H4 (cell line): ENCODE data around the gene DPYD. TPM values are rescaled to one million over a fixed set of nuclear protein-coding genes. Genes with fewer than 3 reads are reported as not detected.

Experiments
- DNase-seq: peaks from one replicate; pipeline ENCODE4 v3.0.0-alpha.2; 2015; ENCODE audit warnings: low spot score
- total RNA-seq: library from RNA; depleted of rRNA; stranded (reverse); fragments of >200 nt; shearing (Covaris generic); gene quantifications from 2 replicates; pipeline ENCODE4 v1.2.3, GENCODE V29; 2014

The DPYD gene
- total RNA-seq, 1 experiment from 2014 or later = 18.2 TPM

DNA sequence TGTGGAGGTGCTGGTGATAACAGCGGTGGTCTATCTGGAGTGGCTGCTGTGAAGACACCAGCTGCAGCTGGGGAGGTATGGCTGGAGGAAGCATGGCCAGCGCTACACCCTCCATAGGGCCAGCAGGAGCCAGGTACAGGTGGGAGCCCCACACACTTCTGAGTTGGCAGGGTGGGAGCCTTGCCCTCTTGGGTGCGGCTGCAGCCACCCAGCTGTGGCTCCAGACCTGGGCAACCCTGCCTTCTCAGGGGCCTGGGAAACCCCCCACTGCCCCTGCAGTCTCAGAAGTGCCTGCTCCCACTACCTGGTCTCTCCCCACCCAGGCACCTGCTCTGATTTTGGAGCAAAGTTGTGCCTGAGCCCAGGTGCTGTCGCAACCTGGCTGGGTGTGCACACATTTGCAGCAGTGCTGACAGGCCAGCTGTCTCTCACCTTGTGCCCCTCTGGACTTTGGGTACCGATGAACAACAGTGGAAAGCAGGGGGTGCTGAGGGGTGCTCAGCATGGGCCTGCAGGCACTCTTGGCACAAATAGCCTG is 76.2 kb downstream of the DPYD start:
- no peak for DNase-seq

- no peak for DNase-seq
Measured at GRCh38 chr1:97841338-97841737, 79.5 kb downstream of the DPYD start.

DNA sequence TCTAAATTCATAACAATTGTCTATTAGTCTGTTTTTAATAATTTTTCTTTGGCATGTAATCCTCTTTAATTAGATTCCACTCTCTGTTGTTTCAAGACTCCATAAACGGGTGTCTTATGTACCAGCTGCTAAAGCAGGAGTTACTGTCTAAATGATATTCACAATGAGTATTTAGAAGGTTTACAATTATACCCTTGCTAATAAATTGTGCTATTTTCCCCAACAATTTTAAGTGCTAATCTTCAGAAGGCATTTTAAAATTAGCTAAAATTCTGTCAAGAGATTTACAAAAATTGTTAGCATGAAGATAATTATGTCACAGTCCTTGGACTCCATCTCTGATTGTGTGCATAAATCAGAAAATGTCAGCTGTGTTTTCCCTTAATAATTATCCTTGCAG is 83.7 kb downstream of the DPYD start:
- DNase-seq = no peak

GRCh38 chr1:97834899-97835298 is 85.9 kb downstream of the DPYD start:
- no peak for DNase-seq

DNA sequence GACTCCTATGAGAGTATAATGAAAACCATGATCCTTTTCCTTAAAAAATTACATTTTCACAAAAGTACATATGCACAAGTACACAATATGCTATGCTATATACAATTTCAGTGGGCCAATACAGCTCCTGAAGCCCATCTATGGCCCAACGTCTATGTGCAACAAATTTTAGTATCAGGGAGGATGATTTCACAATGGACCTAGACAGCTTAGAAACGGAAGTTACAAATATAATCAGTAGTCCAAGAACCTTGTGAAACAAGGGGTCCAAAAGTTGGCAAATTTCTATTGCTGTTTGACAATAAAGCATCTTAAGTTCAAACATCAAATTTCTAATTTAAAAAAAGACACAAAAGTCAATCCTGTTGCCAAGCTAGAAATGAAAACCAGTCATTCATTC is 87.0 kb downstream of the DPYD start:
- no peak for DNase-seq

DNA sequence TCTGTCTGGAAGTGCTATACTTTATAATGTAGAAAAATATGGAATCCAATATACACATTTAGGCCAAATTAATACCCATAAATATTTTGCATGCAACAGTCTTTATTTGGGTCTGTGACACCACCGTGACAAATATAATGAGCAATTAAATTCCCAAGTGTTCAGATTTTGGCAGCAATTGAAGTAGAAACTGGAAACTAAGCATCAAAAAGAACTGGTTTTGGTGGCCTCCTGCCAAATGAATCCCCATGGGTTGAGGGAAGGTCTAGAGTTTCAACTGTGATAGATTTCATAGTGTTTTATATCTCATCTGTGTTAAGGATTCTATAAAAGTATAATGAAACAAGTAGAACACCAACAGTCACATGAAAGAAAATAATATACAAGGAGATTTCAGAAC is 88.4 kb downstream of the DPYD start:
- no peak for DNase-seq

DNA sequence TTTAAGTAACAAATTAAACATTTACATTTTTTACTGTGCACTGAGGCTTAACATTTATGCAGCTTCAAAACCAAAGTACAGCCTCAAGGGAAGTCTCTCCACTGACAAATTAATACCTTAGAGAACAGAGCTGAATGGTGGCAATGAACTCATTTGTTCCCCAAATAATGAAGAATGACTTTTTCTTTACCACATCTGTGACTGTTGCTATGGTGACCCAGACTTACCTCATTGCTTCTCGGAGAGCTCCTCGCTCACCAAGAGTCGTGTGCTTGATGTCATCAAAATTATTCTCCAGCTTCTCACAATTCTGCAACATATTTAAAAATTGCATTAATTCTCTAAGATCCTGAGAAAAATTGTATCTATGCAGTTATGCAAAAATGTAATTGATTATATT is 92.9 kb downstream of the DPYD start:
- no peak for DNase-seq

DNA sequence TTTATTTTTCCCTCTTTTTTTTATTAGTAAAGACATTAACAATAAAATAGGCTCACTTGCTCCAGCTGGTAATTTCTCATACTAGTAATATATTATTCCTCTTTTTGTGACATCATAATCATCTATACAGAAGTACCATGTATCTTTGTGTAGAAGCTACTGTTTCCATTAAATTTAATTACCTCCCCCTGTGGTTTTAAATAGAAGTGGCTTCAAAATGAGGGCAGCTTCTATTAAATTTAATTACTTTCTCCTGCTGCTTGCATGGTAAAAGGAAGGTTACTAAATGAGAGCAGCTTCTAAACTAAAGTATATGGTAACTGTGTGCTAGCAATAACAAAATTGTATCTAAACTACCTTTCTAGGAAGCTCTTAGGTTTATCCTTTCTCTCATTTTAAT is 94.0 kb downstream of the DPYD start:
- no peak for DNase-seq

GRCh38 chr1:97824624-97825023 is 96.2 kb downstream of the DPYD start:
- DNase-seq = no peak

DNA sequence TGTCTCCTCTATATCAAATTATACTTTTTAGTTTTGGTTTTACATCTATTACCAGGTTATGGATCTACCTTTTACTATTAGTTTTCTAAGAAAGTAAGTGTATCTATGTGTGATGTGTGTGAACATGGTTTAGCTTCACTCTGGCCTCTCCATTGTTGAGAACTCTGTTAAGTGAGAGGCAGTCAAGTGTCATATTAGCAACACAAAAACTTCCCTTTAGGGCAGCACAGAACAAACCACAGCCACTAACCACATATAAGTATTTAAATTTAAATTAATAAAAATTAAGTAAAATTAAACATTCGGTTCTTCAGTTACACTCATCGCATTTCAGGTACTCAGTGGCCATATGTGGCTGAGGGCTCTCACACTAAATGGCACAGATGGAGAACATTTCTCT is 96.6 kb downstream of the DPYD start:
- no peak for DNase-seq

DNA sequence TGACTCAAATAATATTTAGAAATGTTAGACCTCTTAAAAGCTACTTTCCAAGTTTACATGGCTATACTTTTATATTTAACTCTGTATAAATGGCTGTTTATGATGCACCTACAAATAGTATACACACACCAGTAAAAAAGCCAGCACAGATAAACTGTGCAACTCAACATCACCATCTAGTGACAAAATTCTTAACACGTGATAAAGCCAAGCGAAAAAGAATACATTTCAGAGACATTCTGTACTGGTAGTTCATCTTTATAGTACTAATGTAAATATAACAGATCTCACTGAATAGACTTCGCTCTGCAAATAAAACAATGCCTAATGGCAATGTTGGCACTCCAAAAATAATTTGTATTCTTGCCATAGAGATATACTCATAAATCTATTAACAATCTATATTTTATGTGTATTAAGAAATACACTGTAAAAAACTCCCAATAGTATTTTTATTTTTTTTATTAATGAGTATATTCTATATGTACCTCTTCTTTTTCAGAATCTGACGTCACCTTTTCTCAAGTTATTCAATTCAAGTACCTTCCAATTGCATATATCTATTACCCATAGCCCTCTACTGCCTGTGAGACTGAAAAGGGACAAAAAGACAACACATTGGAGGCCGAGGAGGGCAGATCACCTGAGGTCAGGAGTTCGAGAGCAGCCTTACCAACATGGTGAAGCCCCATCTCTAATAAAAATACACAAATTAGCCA is 100.2 kb downstream of the DPYD start:
- DNase-seq = peak; percentile 5

DNA sequence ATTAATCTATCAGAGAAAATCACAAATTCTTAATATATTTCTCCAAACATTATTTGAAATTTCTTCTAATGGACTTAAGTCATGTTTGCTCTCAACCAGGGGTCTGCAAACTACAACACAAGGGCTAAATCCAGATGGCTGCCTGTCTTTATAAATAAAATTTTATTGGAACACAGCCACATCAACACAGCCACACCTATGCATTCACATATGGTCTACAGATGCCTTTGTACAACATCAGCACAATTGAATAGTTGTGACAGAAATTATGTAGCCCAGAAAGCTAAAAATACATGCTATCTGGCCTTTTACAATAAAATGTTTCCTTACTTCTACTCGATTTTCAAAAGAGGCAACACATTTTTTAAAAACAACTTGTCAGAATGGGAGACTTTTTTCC is 103.9 kb downstream of the DPYD start:
- no peak for DNase-seq

DNA sequence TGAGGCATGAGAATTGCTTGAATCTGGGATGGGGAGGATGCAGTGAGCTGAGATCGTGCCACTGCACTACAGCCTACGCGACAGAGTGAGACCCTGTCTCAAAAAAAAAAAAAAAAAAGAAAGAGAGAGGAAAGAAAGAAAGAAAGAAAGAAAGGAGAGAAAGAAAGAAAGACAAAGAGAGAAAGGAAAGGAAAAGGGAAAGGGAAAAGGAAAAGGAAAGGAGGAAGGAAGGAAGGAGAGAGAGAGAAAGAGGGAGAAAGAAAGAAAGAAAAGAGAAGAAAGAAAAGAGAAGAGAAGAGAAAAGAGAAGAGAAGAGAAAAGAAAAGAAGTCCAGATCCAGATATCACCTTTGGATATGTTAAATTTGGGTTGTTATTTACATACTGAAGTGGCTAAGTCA is 106.0 kb downstream of the DPYD start:
- DNase-seq = no peak

- no peak for DNase-seq
Measured at GRCh38 chr1:97814121-97814520, 106.7 kb downstream of the DPYD start.

GRCh38 chr1:97812076-97812475 is 108.8 kb downstream of the DPYD start:
- no peak for DNase-seq

- DNase-seq = no peak
Measured at GRCh38 chr1:97806996-97807520, 113.8 kb downstream of the DPYD start.

DNA sequence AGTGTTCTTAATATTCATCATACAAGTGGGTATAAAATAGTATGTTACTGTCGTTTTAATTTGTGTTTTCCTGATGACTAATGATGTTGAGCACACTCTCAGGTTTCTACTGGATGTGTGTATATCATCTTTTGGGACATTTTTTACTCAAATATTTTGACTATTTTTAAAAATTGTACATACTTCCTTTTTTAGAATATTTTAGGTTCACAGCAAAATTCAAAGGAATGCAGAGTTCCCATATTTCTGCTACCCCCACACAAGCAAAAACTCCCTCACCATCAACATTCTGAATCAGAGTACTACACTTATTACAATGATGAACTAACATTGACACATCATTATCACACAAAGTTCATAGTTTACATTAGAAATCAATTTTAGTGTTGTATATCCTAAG is 114.5 kb downstream of the DPYD start:
- no peak for DNase-seq

DNA sequence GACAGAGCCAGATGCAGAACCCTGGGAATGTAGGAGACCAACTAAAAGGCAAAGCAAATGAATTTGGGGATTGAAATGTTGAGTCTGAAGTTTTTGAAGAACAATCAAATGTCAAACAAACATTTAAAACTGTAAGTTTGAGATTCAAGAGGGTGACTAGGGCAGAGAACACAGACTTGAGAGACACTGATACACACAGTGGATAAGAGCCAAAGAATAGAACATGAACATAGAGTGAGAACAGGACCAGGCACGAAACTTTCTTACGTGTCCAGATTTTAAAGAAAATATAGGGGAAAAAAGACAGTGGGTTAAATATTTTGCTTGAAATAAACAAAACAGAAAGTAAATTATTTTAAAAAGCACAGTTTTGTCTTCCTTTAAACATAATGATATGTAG is 115.7 kb downstream of the DPYD start:
- DNase-seq = no peak

- no peak for DNase-seq
Measured at GRCh38 chr1:97803026-97803425, 117.8 kb downstream of the DPYD start.

GRCh38 chr1:97802011-97802410 is 118.8 kb downstream of the DPYD start:
- no peak for DNase-seq

DNA sequence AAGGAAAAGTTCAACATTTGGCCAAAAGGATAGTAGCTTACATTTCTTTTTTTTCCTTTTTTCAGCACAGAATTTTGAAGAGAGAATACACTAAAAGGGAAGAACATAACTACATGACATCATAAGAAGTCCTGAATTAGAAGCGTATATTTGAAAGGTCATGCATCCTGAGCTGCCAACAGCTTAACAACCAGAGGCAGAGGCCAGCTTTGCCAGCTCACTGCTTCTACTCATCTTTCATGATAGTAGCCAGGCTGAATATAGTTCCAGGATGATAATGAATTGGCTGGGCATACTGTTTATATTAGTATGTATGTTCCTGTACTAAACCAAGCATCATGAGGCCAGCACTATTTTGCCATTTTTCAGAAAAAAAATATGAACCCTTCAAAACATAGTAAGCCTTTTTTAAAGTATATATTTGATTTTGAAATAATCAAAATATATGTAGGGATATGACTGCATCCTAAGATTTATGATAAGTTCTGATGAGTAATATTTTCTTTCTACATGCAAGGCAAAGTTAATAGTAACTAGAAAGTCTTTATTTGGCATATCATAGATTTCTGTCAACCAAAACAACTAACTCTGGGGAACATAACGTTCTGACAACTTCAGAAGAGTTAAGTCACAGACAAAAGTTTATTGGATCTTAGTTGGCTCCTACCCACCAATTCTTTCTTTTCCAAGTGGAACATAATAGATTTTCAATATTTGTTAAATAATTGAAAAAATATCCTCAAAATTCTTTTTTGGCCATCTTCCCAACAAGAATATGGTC is 123.2 kb downstream of the DPYD start:
- DNase-seq = no peak

GRCh38 chr1:97796711-97797110 is 124.1 kb downstream of the DPYD start:
- DNase-seq = no peak

DNA sequence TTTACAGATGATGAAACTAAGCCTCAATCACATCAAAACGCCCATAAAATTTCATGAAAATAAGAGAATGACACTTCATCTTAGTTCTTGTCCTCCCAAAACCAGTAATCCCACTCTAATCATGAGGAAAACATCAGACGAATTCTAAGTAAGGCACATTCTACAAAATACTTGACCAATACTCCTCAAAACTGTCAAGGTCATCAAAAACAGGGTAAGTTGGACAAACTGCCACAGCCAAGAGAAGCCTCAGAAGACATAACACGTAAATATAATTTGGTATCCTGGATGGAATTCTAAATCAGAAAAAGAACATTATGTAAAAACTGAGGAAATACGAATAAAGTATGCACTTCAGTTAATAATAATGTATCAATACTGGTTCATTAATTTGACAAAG is 128.2 kb downstream of the DPYD start:
- DNase-seq = no peak
